ENCODE measurements around the gene SLC27A4. TPM values are rescaled to one million over a fixed set of nuclear protein-coding genes. Genes with fewer than 3 reads are reported as not detected.

Gene SLC27A4
- total RNA-seq (10 to 100 TPM in 1 of 2 donors, 1 to 10 TPM in 1; 6.8 to 25.2 TPM), polyA plus RNA-seq (10 to 100 TPM; 23.3 to 29.7 TPM)
- long read RNA-seq, donor 1, partial matches to known transcripts, result 0 of 1 reads
- long read RNA-seq, donor 1, other reads (novel, unspliced or antisense), result 0 of 1 reads
- long read RNA-seq, donor 2, partial matches to known transcripts, result 0 of 2 reads
- long read RNA-seq, donor 2, other reads (novel, unspliced or antisense), result 0 of 2 reads
- long read RNA-seq, donor 3, result 0 reads
- long read RNA-seq, donor 4, partial matches to known transcripts, result 0 of 1 reads
- long read RNA-seq, donor 4, other reads (novel, unspliced or antisense), result 0 of 1 reads
- long read RNA-seq, donor 5, partial matches to known transcripts, result 0 of 2 reads
- long read RNA-seq, donor 5, other reads (novel, unspliced or antisense), result 0 of 2 reads

GRCh38 chr9:128339761-128340690, at the start of gene SLC27A4:
TSS of gene SLC27A4 (plus strand) at chr9:128340527. CDS start at chr9:128343133, 2,606 bp downstream.
- ATAC-seq (ENCODE audit: insufficient read depth, low FRiP score), result peak; percentile 91

GRCh38 chr9:128292009-128292408, 48.3 kb upstream of the SLC27A4 start:
- TF ChIP-seq, protein P1, sequence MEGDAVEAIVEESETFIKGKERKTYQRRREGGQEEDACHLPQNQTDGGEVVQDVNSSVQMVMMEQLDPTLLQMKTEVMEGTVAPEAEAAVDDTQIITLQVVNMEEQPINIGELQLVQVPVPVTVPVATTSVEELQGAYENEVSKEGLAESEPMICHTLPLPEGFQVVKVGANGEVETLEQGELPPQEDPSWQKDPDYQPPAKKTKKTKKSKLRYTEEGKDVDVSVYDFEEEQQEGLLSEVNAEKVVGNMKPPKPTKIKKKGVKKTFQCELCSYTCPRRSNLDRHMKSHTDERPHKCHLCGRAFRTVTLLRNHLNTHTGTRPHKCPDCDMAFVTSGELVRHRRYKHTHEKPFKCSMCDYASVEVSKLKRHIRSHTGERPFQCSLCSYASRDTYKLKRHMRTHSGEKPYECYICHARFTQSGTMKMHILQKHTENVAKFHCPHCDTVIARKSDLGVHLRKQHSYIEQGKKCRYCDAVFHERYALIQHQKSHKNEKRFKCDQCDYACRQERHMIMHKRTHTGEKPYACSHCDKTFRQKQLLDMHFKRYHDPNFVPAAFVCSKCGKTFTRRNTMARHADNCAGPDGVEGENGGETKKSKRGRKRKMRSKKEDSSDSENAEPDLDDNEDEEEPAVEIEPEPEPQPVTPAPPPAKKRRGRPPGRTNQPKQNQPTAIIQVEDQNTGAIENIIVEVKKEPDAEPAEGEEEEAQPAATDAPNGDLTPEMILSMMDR (IDR thresholded peaks at IDR 0.05; ENCODE audit: control extremely low read depth, extremely low read depth), result no peak
- H3K27ac ChIP-seq (ENCODE audit: low read depth in 1 of 2, low read length in 1 of 2), result no peak overlapping the region

More at GRCh38 chr9:128339761-128340690, at the start of gene SLC27A4:
- peak; percentile 70 to 82 (median 74) for DNase-seq
- Histone ChIP-seq H3K4me1 (ENCODE audit: control insufficient read depth in 5 of 5, insufficient read depth in 5 of 5, low read length in 5 of 5) (peaks cover 0 to 7% (median 2%) of the 10 kb centered on the region in 5 donors), H3K36me3 (ENCODE audit: control insufficient read depth in 4 of 4, insufficient read depth in 4 of 4, low read length in 4 of 4) (peaks cover 0 to 18% (median 6%) of the 10 kb centered on the region in 4 donors), H3K27me3 (ENCODE audit: control insufficient read depth in 3 of 3, insufficient read depth in 3 of 3, low read length in 2 of 3) (no peaks in the 10 kb centered on the region), H3K9ac (ENCODE audit: insufficient read depth in 1 of 2, low read length in 2 of 2) (no peak within 1 kb of the TSS), H3K4me3 (peak within 1 kb of the TSS; percentile 85), H3K27ac (ENCODE audit: low read depth in 1 of 2, low read length in 1 of 2) (peak within 1 kb of the TSS; percentile 82 to 84), H3K9me3 (ENCODE audit: control insufficient read depth in 4 of 4, insufficient read depth in 3 of 4, low read length in 3 of 4) (no peaks in the 10 kb centered on the region)
- TF ChIP-seq, protein P1 (IDR thresholded peaks at IDR 0.05; ENCODE audit: control extremely low read depth, extremely low read depth), result no peak
- 6 to 9% methylated on average over 57 to 75 of the region's 75 CpGs for WGBS, 2 donors

GRCh38 chr9:128293091-128293490, 47.2 kb upstream of the SLC27A4 start:
- DNase-seq, result no peak
- ATAC-seq (ENCODE audit: insufficient read depth, low FRiP score), result no peak
- Histone ChIP-seq H3K4me3 (no peak overlapping the region), H3K9ac (ENCODE audit: insufficient read depth in 1 of 2, low read length in 2 of 2) (no peak overlapping the region), H3K9me3 (ENCODE audit: control insufficient read depth in 4 of 4, insufficient read depth in 3 of 4, low read length in 3 of 4) (no peaks in the 10 kb centered on the region), H3K27me3 (ENCODE audit: control insufficient read depth in 3 of 3, insufficient read depth in 3 of 3, low read length in 2 of 3) (no peaks in the 10 kb centered on the region), H3K36me3 (ENCODE audit: control insufficient read depth in 4 of 4, insufficient read depth in 4 of 4, low read length in 4 of 4) (peaks cover 0 to 6% (median 1%) of the 10 kb centered on the region in 4 donors), H3K27ac (ENCODE audit: low read depth in 1 of 2, low read length in 1 of 2) (no peak overlapping the region), H3K4me1 (ENCODE audit: control insufficient read depth in 5 of 5, insufficient read depth in 5 of 5, low read length in 5 of 5) (peaks cover 0 to 5% (median 0%) of the 10 kb centered on the region in 5 donors)
- TF ChIP-seq, protein P1 (IDR thresholded peaks at IDR 0.05; ENCODE audit: control extremely low read depth, extremely low read depth), result no peak
- 88 to 91% methylated on average over 4 of the region's 4 CpGs for WGBS, 2 donors

More at GRCh38 chr9:128292009-128292408, 48.3 kb upstream of the SLC27A4 start:
- H3K9me3 ChIP-seq (ENCODE audit: control insufficient read depth in 4 of 4, insufficient read depth in 3 of 4, low read length in 3 of 4), result no peaks in the 10 kb centered on the region
- no peaks in the 10 kb centered on the region for H3K27me3 ChIP-seq (ENCODE audit: control insufficient read depth in 3 of 3, insufficient read depth in 3 of 3, low read length in 2 of 3)
- WGBS, 2 donors, result 95% methylated on average over 3 of the region's 3 CpGs
- H3K4me1 ChIP-seq (ENCODE audit: control insufficient read depth in 5 of 5, insufficient read depth in 5 of 5, low read length in 5 of 5), result peaks cover 0 to 5% (median 0%) of the 10 kb centered on the region in 5 donors
- H3K36me3 ChIP-seq (ENCODE audit: control insufficient read depth in 4 of 4, insufficient read depth in 4 of 4, low read length in 4 of 4), result peaks cover 0 to 7% (median 1%) of the 10 kb centered on the region in 4 donors
- H3K9ac ChIP-seq (ENCODE audit: insufficient read depth in 1 of 2, low read length in 2 of 2), result no peak overlapping the region
- ATAC-seq (ENCODE audit: insufficient read depth, low FRiP score) (no peak), DNase-seq (no peak)
- no peak overlapping the region for H3K4me3 ChIP-seq

Measured in lung (tissue), 16 donors.